GM13977 (cell line): ENCODE data around the gene SEMA6B.
A peak's percentile ranks its signal among the peaks of the same experiment; 100 is the strongest.

Experiments
- DNase-seq: peaks from one replicate; pipeline ENCODE4 v3.0.0; 2012; ENCODE audit warnings: low spot score
- CTCF ChIP-seq: IDR thresholded peaks from 2 replicates; pipeline ENCODE4 v1.5.1; 2012; ENCODE audit warnings: mild to moderate bottlenecking, control low read depth; ENCODE audit not compliant: insufficient read depth; ENCODE audit errors: extremely low read depth, missing control alignments
- in situ Hi-C: fragments of 300-500 bp; cut with MboI; formaldehyde crosslinking; loops from one replicate; pipeline ENCODE4 v1.12.0; 2022; ENCODE audit warnings: low sequenced_read_pairs, low pct_unique_long_range_greater_than_20kb, mixed read lengths, inconsistent platforms; ENCODE audit not compliant: unreplicated experiment

SEMA6B gene

GRCh38 chr19:4557971-4558941 lies 1.2 kb downstream of the SEMA6B start:
- TF ChIP-seq CTCF, result peak; percentile 96
- in situ Hi-C loops, result no loop called here
- DNase-seq, result peak; percentile 83

DNA sequence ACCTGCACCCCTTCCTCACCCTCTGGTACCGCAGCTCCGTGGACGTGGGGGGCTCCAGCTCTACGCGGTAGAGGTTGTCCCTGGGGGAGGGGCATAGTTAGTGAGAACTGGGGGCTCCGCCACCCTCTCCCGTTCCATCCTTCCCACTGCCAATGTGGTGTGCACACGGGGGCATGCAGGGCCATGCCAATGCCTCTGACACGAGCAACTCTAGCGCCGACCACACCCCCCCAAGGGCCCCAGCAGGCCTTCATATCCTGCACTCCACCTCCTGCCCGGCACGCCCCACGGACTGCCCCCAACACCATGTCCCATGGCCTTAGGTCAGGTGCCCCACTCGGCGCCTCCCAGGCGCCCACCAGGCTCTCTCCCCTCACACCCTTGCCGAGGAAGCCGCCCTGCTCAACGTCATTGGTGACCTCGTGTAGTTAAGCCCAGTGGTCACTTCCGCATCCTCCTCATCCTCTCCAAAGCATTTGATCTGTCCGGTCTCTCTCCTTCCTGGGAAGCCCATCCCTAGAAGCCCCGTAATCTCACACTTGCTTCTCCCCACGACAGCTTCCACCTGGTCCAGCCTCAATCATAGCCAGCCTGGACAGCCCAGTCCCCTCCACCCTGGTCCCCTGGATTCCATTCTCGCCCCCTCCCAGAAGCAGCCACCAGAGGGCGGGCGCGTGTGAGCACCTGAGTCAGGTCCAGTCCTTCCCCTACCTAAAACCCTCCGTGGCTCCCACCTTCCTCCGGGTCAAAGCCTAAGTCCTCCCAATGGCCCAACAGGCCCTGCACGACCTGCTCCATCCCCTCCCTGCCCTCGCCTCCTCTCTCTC lies 2.1 kb downstream of the SEMA6B start:
- no peak for DNase-seq
- TF ChIP-seq CTCF, result peak; percentile 35
- in situ Hi-C loops, result no loop called here

DNA sequence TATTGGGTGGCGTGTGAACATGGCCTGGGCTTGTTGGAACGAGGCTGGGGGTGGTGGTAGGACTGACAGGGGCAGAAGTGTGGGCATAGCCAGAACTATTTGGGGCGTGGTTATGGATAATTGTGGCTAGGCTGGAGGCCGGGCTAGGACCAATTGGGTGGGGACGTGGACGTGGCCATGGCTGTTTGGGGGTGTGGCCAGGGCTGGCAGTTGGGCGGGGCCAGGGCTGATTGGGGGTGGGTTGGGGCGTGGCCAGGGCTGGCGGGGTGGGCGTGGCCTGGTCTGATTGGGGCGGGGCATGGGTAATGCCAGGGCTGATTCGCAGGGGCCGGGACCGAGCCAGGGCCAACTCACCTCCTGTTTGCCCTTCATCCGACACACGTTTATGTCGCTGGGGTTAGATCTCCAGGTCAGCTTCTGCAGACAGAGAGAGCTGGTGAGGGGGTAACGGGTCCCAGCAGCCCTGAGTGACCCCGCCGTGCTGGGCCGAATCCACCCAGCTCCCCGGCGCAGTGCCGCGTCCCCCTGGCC lies 2.8 kb downstream of the SEMA6B start:
- peak; percentile 70 for DNase-seq

DNA sequence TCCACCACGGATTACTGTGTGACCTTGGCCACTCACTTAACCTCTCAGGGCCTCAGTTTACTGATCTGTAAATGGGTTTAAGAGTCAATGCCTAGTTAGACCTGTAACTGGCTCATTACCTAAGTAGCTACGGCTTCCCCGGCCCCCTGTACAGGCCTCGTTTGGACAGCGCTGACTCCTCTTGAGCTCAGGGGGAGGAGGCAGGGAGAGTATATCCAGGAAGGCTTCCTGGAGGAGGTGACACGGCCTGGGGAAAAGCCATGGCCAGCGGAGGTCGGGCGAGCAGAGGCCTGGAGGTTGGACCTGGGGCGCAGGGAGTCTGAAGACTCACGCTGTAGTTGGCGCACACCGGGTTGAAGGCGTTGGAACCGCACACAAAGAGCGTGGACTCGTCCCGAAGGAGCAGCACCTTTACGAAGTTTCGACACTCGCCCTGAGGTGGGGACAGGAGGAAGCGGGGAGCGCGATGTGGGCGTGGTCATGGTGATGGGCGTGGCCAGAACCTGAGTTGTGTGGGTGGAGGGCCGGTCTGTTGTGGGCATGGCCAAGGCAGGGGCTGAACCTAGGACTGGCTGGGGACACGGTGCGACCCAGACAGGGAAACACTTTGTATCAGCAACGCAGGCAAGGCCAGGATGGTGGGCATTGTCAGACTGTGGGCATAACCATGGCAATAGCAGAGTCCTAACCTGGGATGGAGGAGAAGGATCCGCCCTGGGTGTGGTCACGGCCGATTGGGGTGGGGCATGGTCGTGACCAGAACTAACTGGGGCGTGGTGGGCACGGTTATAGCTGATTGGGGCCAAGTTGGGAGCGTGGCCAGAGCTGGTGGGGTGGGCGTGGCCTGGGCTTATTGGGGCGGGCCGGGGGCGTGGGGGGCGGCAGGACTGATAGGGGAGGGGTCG lies 3.6 kb downstream of the SEMA6B start:
- no peak for DNase-seq
- in situ Hi-C loops, result no loop called here
- no peak for TF ChIP-seq CTCF

More for the DNA sequence above, 2.8 kb downstream of the SEMA6B start:
- TF ChIP-seq CTCF, result no peak
- in situ Hi-C loops, result no loop called here

GRCh38 chr19:4554717-4555116 lies 4.8 kb downstream of the SEMA6B start:
- in situ Hi-C loops, result no loop called here
- no peak for TF ChIP-seq CTCF
- DNase-seq, result no peak
